Measurements from ENCODE around the gene TAF1C. TPM values are rescaled to one million over a fixed set of nuclear protein-coding genes. Genes with fewer than 3 reads are reported as not detected.
A peak's percentile ranks its signal among the peaks of the same experiment; 100 is the strongest.

TAF1C gene
- total and polyA plus RNA-seq, 9 of the 15 experiments (the other 6 are each of a cell fraction or from before 2014, with no cell fraction given), result 1.5 to 74.8 (median 21.0) TPM

DNA sequence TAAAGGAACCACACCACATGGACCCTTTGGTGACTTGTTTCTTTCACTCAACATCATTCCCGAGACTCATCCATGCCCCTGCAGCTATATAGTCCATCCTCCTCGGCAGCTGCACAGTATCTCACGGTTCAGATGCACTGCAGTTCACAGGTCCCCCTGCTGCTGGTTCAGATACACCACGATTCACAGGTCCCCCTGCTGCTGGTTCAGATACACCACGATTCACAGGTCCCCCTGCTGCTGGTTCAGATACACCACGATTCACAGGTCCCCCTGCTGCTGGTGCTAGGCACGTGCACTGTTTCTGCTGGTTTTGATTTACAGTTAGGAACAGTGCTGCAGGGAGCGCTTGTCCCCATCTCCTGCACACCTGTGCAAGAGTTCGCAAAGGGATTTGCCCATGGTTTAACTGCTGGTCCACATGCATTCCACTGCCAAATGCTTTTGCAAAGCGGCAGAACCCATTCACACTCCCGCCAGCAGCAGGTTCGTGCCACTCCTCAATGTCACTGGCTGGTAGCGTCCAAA lies 45.6 kb downstream of the TAF1C start (continued):
- TF ChIP-seq CXXC5 (CRISPR knock-in tag; IDR thresholded peaks at IDR 0.05) (peak; percentile 39; the same call in 1 of the 2 replicates), TEAD4 (IDR thresholded peaks at IDR 0.05; ENCODE audit: low read length) (peak; percentile 76), TEAD4 (CRISPR knock-in tag; IDR thresholded peaks at IDR 0.05; ENCODE audit: borderline replicate concordance) (no peak), DMBX1 (CRISPR knock-in tag; IDR thresholded peaks at IDR 0.05; ENCODE audit: borderline replicate concordance) (peak; percentile 51; the same call in 1 of the 2 replicates), NFE2 (IDR thresholded peaks at IDR 0.05; ENCODE audit: low read depth) (no peak), CTBP1 (IDR thresholded peaks at IDR 0.05; ENCODE audit: borderline replicate concordance) (peak; percentile 65; the same call in 1 of the 2 replicates), RBM25 (IDR thresholded peaks at IDR 0.05; ENCODE audit: low read depth, low read length, severe bottlenecking) (no peak), USF1 (CRISPR knock-in tag; IDR thresholded peaks at IDR 0.05) (peak; percentile 78)
- TF ChIP-seq, protein P1, sequence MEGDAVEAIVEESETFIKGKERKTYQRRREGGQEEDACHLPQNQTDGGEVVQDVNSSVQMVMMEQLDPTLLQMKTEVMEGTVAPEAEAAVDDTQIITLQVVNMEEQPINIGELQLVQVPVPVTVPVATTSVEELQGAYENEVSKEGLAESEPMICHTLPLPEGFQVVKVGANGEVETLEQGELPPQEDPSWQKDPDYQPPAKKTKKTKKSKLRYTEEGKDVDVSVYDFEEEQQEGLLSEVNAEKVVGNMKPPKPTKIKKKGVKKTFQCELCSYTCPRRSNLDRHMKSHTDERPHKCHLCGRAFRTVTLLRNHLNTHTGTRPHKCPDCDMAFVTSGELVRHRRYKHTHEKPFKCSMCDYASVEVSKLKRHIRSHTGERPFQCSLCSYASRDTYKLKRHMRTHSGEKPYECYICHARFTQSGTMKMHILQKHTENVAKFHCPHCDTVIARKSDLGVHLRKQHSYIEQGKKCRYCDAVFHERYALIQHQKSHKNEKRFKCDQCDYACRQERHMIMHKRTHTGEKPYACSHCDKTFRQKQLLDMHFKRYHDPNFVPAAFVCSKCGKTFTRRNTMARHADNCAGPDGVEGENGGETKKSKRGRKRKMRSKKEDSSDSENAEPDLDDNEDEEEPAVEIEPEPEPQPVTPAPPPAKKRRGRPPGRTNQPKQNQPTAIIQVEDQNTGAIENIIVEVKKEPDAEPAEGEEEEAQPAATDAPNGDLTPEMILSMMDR (IDR thresholded peaks at IDR 0.05 in 2 of 3, conservative IDR thresholded peaks at IDR 0.05 in 1 of 3; ENCODE audit: insufficient read depth in 2 of 3, low read depth in 1 of 3, low read length in 3 of 3), result peak; percentile 55 to 93 (median 63)
